GM19023 (cell line): ENCODE data around the gene GNPDA2.

Experiments used
- ATAC-seq: cut with Tn5 transposase; IDR thresholded peaks from one replicate; pipeline ENCODE4 v1.9.1; 2021; ENCODE audit warnings: mild to moderate bottlenecking, moderate library complexity; ENCODE audit not compliant: unreplicated experiment

Gene GNPDA2

DNA sequence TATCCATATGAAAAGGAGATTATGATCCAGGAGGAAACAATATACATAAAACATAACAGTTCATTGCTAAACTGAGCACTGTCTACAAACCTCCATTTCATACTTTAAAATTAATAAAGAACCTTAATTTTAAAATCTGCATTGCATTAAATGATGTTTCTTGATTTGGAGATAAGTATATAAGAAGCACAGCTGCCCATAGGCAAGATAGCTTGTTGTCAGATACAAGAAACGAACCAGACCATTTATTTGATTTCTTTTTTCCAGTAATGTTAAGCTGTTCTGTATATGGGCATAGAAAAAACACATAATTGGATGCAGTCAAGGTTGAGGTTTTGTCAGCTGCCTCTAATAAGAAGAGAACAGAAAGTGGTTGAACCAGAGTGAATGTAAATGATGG is 41.7 kb downstream of the GNPDA2 start:
- ATAC-seq: no peak

- no peak for ATAC-seq
Measured at GRCh38 chr4:44679060-44679459, 47.3 kb downstream of the GNPDA2 start.

- ATAC-seq: peak; percentile 96
Measured at GRCh38 chr4:44678094-44679041, 48.0 kb downstream of the GNPDA2 start, which contains the start of gene GUF1. Gene GUF1 (plus strand): TSS chr4:44678420. CDS start chr4:44678623, 203 bp downstream.

GRCh38 chr4:44675366-44675765 is 51.0 kb downstream of the GNPDA2 start:
- ATAC-seq: no peak

DNA sequence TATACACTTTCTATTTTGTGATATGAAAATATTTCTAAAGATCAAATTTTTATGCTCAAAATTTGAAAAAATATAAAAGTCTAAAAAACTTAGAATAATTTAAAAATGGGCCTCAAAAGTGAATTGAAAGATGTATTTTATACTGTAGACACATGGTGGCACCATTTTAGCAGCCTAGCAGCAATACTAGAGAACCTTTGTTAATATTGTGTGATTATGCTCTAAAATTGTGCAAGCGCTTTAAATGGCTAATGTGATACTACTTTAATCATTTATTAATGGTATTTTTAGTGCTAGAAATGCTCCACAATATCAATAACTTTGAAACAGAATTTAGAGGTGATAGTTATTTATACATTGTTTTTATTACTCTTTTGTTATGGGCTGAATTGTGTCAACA is 51.9 kb downstream of the GNPDA2 start:
- ATAC-seq: no peak

DNA sequence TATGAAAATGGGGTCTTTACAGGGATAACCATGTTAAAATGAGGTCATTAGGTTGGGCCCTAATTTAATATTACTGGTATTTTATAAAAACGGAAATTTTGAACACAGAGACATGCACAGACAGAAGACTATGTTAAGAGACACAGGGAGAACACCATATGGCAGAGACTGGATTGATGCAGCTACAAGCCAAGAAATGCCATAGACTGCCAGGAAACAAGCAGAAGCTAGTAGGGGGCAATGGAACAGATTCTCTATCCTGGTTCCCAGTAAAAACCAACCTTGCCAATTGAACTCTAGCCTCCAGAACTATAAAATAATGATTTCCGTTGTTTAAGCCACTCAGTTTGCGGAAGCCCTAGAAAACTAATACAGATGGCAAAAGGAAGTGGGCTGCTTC is 54.7 kb downstream of the GNPDA2 start:
- ATAC-seq: no peak

GRCh38 chr4:44670506-44671199 is 55.7 kb downstream of the GNPDA2 start:
- no peak for ATAC-seq

GRCh38 chr4:44668526-44668925 is 57.8 kb downstream of the GNPDA2 start:
- ATAC-seq: no peak

DNA sequence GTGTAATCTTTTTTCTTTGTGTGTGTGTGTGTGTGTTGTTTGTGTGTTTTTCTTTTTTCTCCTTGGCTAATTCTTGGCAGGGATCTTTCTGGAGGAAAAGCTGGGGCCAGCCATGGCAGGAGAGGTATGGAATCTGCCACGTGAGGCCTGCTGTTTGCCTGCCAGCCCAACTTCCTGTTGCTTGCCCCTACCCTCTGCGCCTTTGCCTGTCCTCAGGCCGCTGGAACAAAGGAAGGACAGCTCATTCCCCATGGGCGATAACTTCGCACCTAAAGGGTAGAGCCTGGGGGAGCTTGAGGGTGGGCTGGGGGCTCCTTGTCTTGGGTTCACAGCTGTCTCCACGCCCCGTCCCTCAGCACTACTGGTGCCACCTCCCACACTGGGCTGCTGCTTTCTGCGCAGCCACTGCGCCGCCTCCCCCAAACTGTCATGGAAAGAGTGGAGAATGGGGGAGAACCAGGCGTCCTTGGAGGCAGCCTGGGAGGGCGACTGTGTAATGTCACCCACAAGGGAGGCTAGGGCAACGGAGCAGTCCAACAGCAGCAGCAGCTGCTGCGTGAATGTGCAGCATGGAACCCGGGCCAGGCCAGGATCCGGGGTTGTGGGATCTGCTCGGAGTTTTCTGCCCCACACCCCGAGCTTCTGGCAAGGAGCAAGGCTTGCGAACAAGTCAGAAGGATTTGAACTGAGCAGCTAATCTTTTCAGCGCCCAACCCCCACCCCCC is 62.7 kb downstream of the GNPDA2 start:
- no peak for ATAC-seq

- no peak for ATAC-seq
Measured at GRCh38 chr4:44662623-44663005, 63.7 kb downstream of the GNPDA2 start.

- ATAC-seq: no peak
Measured at GRCh38 chr4:44661940-44662622, 64.3 kb downstream of the GNPDA2 start.

GRCh38 chr4:44660396-44660795 is 66.0 kb downstream of the GNPDA2 start:
- no peak for ATAC-seq

DNA sequence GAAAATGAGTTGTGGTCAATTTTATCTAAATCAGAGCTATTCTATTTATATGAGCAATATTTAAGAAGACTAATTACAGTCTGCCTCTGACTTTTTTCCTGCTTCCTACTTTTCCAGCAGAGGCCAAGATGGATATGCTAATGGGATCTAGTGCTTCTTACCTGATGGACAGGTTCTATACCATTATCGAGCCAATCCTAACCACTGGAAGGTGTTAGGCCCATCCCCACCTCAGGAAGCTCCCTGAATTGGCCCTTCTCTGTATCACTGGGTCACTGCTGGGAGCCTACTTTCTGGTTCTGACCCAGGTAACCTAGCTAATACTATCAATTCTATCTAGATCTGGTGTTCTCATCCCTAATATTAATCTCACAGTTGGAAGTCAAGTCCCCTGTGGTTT is 74.4 kb downstream of the GNPDA2 start:
- ATAC-seq: no peak
